ENCODE data around the gene MYO9A. TPM values are rescaled to one million over a fixed set of nuclear protein-coding genes. Genes with fewer than 3 reads are reported as not detected.
A peak's percentile ranks its signal among the peaks of the same experiment; 100 is the strongest.

MYO9A gene
- total and polyA plus RNA-seq, 2 experiments from 2014 or later: 13.1 to 42.8 TPM

DNA sequence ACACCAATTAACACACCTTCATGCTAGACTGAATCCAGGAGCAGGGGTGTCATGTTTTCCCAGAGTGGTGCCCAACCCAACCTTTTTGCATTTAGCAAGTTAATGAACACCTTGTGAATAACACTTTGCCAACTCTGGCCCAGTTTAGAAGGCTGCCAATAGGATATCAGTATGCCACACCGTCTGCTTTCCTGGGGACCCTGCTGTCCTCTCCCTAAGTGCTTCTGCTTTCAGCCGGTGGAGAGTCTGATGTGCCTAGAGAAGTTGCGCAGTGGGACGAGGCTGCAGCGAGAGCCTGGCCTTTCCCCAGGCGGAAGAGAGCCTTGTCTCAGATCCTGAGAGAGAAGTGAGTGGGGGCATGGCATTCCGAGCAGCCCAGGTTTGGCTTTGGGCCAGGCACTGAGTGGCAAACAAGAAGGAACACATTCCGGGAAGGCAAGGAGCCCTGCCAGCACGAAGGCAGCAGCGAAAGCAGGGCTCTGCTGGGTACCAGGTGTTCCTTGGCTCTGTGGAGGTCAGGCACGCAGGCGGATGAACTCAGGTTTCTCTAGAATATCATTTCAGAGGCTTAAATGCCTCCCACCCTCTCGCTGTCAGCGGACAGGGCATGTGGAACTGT, 37.2 kb upstream of the MYO9A start:
- Histone ChIP-seq H3K36me3 (replicated peaks; ENCODE audit: insufficient read depth, low read depth) (no peaks in the 10 kb centered on the region), H4K20me1 (ENCODE audit: insufficient read depth, poor library complexity, severe bottlenecking) (no peaks in the 10 kb centered on the region), H3K4me1 (ENCODE audit: insufficient read depth) (peaks cover 11% of the 10 kb centered on the region), H3K27me3 (no peaks in the 10 kb centered on the region), H3K4me2 (peak overlapping the region; percentile 72), H3K79me2 (no peaks in the 10 kb centered on the region), H3K27ac (peak overlapping the region; percentile 20), H3K9me2 (replicated peaks; ENCODE audit: insufficient read depth) (no peaks in the 10 kb centered on the region), H2AFZ (peak overlapping the region; percentile 45), H3K4me3 (no peak overlapping the region), H3K9me3 (ENCODE audit: low read depth) (no peaks in the 10 kb centered on the region)
- TF ChIP-seq, protein P1, sequence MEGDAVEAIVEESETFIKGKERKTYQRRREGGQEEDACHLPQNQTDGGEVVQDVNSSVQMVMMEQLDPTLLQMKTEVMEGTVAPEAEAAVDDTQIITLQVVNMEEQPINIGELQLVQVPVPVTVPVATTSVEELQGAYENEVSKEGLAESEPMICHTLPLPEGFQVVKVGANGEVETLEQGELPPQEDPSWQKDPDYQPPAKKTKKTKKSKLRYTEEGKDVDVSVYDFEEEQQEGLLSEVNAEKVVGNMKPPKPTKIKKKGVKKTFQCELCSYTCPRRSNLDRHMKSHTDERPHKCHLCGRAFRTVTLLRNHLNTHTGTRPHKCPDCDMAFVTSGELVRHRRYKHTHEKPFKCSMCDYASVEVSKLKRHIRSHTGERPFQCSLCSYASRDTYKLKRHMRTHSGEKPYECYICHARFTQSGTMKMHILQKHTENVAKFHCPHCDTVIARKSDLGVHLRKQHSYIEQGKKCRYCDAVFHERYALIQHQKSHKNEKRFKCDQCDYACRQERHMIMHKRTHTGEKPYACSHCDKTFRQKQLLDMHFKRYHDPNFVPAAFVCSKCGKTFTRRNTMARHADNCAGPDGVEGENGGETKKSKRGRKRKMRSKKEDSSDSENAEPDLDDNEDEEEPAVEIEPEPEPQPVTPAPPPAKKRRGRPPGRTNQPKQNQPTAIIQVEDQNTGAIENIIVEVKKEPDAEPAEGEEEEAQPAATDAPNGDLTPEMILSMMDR (IDR thresholded peaks at IDR 0.05; ENCODE audit: poor library complexity): no peak
- TF ChIP-seq EZH2 (IDR thresholded peaks at IDR 0.05; ENCODE audit: borderline replicate concordance): no peak
- no peak for TF ChIP-seq EZH2phosphoT487 (IDR thresholded peaks at IDR 0.05; ENCODE audit: low read depth, severe bottlenecking, unreplicated experiment)
- DNase-seq (ENCODE audit: low spot score): peak; percentile 64
- 51% methylated on average over 14 of the region's 14 CpGs for WGBS (ENCODE audit: low lambda C conversion rate, missing lambda C conversion rate)

DNA sequence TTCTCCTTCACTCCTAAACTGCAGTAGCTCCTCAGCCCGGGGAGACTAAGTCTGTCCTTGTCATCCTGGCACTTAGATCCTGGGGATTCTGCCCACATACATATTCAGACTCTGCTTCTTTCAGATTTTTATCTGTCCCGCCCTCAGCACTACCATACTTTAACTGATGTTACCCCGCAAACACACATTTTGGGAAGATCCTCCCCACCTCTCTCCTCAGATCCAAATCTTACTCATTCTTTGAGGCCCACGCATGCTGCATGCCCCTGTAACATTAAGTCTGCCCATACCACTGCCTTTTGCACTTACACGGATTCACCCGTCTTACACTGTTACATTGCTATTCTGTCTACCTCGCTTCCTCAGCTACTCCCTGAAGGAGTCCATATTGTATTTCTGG, 36.4 kb upstream of the MYO9A start:
- WGBS (ENCODE audit: low lambda C conversion rate, missing lambda C conversion rate): 95% methylated on average over 7 of the region's 7 CpGs
- H3K9me2 ChIP-seq (replicated peaks; ENCODE audit: insufficient read depth): no peaks in the 10 kb centered on the region
- H3K4me1 ChIP-seq (ENCODE audit: insufficient read depth): peaks cover 11% of the 10 kb centered on the region
- no peaks in the 10 kb centered on the region for H3K9me3 ChIP-seq (ENCODE audit: low read depth)
- no peaks in the 10 kb centered on the region for H3K27me3 ChIP-seq
- no peaks in the 10 kb centered on the region for H4K20me1 ChIP-seq (ENCODE audit: insufficient read depth, poor library complexity, severe bottlenecking)
- no peak overlapping the region for H3K4me2 ChIP-seq
- DNase-seq (ENCODE audit: low spot score): no peak
- H2AFZ ChIP-seq: no peak overlapping the region
- no peak overlapping the region for H3K4me3 ChIP-seq
- H3K79me2 ChIP-seq: no peaks in the 10 kb centered on the region
- H3K36me3 ChIP-seq (replicated peaks; ENCODE audit: insufficient read depth, low read depth): no peaks in the 10 kb centered on the region
- TF ChIP-seq EZH2 (IDR thresholded peaks at IDR 0.05; ENCODE audit: borderline replicate concordance) (no peak), EZH2phosphoT487 (IDR thresholded peaks at IDR 0.05; ENCODE audit: low read depth, severe bottlenecking, unreplicated experiment) (no peak)
- TF ChIP-seq, protein P1 (IDR thresholded peaks at IDR 0.05; ENCODE audit: poor library complexity): no peak
- H3K27ac ChIP-seq: no peak overlapping the region

DNA sequence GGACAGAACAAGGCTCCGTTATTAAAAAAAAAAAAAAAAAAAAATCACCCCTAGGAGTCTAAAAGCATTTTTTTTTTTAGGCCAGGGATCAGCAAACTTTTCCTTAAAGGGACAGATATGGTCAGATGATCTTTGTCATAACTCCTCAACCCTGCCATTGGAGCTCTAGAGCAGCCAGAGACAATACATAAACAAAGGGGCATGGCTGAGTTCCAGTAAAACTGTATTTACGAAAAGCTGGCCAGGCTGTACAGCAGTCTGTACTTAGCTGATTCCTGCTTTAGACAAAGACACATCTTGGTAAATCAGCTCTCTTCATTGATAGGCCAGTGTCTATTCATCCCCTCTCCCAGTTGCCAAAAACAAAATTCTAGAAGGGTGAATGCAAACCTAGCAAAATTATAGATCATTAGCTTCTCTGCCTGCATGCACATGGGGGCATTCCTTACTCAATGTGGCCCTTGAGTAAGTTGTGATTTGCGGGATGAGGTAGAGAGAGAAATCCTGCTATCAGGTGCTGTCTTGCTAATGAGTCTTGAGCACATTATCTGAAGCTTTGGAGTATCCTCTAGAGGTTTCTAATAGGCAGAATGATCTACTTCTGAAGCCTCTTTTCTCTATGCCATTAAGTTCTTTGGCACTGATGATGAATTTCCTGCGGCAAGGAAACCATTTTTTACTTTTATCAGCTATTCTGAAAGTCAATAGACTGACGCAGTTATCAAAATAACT, 35.5 kb upstream of the MYO9A start:
- no peak overlapping the region for H3K27ac ChIP-seq
- no peaks in the 10 kb centered on the region for H3K27me3 ChIP-seq
- H3K9me2 ChIP-seq (replicated peaks; ENCODE audit: insufficient read depth): no peaks in the 10 kb centered on the region
- peaks cover 11% of the 10 kb centered on the region for H3K4me1 ChIP-seq (ENCODE audit: insufficient read depth)
- TF ChIP-seq, protein P1 (IDR thresholded peaks at IDR 0.05; ENCODE audit: poor library complexity): no peak
- TF ChIP-seq EZH2 (IDR thresholded peaks at IDR 0.05; ENCODE audit: borderline replicate concordance) (no peak), EZH2phosphoT487 (IDR thresholded peaks at IDR 0.05; ENCODE audit: low read depth, severe bottlenecking, unreplicated experiment) (no peak)
- no peaks in the 10 kb centered on the region for H4K20me1 ChIP-seq (ENCODE audit: insufficient read depth, poor library complexity, severe bottlenecking)
- no peak overlapping the region for H3K4me3 ChIP-seq
- no peaks in the 10 kb centered on the region for H3K36me3 ChIP-seq (replicated peaks; ENCODE audit: insufficient read depth, low read depth)
- no peaks in the 10 kb centered on the region for H3K9me3 ChIP-seq (ENCODE audit: low read depth)
- no peaks in the 10 kb centered on the region for H3K79me2 ChIP-seq
- no peak overlapping the region for H2AFZ ChIP-seq
- no peak overlapping the region for H3K4me2 ChIP-seq
- WGBS (ENCODE audit: low lambda C conversion rate, missing lambda C conversion rate): 84% methylated on average over 4 of the region's 5 CpGs
- no peak for DNase-seq (ENCODE audit: low spot score)

Data from hepatocyte (in vitro differentiated cells).